NCI-H187 (cell line): ENCODE results near the gene KREMEN1.

Experiments
- DNase-seq, 2 experiments: peaks; one replicate each; lab custom pipeline; 2025; lab: John Stamatoyannopoulos, UW

KREMEN1 gene

GRCh38 chr22:29207562-29208501, 135.0 kb downstream of the KREMEN1 start:
- no peak for DNase-seq

- no peak for DNase-seq
Observed at GRCh38 chr22:29208502-29208862, 135.6 kb downstream of the KREMEN1 start.

GRCh38 chr22:29208879-29209623, 136.2 kb downstream of the KREMEN1 start:
- DNase-seq: no peak

GRCh38 chr22:29209624-29209929, 136.7 kb downstream of the KREMEN1 start:
- DNase-seq: no peak

- DNase-seq: no peak
Observed at GRCh38 chr22:29211066-29211465, 138.2 kb downstream of the KREMEN1 start.

GRCh38 chr22:29211466-29211865, 138.6 kb downstream of the KREMEN1 start:
- DNase-seq: no peak

GRCh38 chr22:29212743-29213142, 139.9 kb downstream of the KREMEN1 start:
- DNase-seq: no peak

- no peak for DNase-seq
Observed at GRCh38 chr22:29213493-29213892, 140.7 kb downstream of the KREMEN1 start.

GRCh38 chr22:29214232-29214631, 141.4 kb downstream of the KREMEN1 start:
- no peak for DNase-seq

GRCh38 chr22:29215012-29215860, 142.4 kb downstream of the KREMEN1 start:
- DNase-seq: no peak

- DNase-seq: no peak
Observed at GRCh38 chr22:29216011-29216872, 143.4 kb downstream of the KREMEN1 start.

- DNase-seq: no peak
Observed at GRCh38 chr22:29216873-29217666, 144.2 kb downstream of the KREMEN1 start.
